Liver (tissue), 3 donors: ENCODE data around the gene ARIH1.

ENCODE experiments used
- FOXA1 ChIP-seq: IDR thresholded peaks from 2 replicates; pipeline ENCODE4 v1.6.1; 2016; ENCODE audit warnings: antibody characterized with exemption
- GABPA ChIP-seq, 2 donors: IDR thresholded peaks in 1 of 2; conservative IDR thresholded peaks in 1 of 2; 2 replicates each; pipeline ENCODE4 v1.6.1; 2016; ENCODE audit warnings: antibody characterized with exemption in 2 of 2, mild to moderate bottlenecking in 1 of 2, moderate library complexity in 1 of 2
- RAD21 ChIP-seq, 2 donors: IDR thresholded peaks; 2 replicates each; pipeline ENCODE4 v1.6.1; 2016; ENCODE audit warnings: antibody characterized with exemption in 2 of 2, mild to moderate bottlenecking in 2 of 2
- RXRA ChIP-seq, 2 donors: IDR thresholded peaks; 2 replicates each; pipeline ENCODE4 v1.6.1; 2017 to 2018; ENCODE audit warnings: antibody characterized with exemption in 2 of 2, mild to moderate bottlenecking in 1 of 2
- SP1 ChIP-seq: IDR thresholded peaks from 2 replicates; pipeline ENCODE4 v1.6.1; 2018; ENCODE audit warnings: antibody characterized with exemption, mild to moderate bottlenecking
- YY1 ChIP-seq: IDR thresholded peaks from 2 replicates; pipeline ENCODE4 v1.6.1; 2016; ENCODE audit warnings: antibody characterized with exemption, mild to moderate bottlenecking
- TF ChIP-seq, protein P1 (sequence below): IDR thresholded peaks from 2 replicates; pipeline ENCODE4 v1.6.1; 2016; ENCODE audit warnings: antibody characterized with exemption
- TF ChIP-seq, protein P2 (sequence below): fragments of 150-350 bp; IDR thresholded peaks from 2 replicates; pipeline ENCODE4 v1.5.1; 2017; ENCODE audit warnings: improper control_type of control experiment, low read depth, low read length; ENCODE audit not compliant: missing input control
- TF ChIP-seq, protein P3 (sequence below): IDR thresholded peaks from 2 replicates; pipeline ENCODE4 v1.6.1; 2016; ENCODE audit warnings: antibody characterized with exemption
- TF ChIP-seq, protein P4 (sequence below): IDR thresholded peaks from 2 replicates; pipeline ENCODE4 v1.6.1; 2016; ENCODE audit warnings: antibody characterized with exemption, mild to moderate bottlenecking
- donor health status: healthy.
- donor health status: healthy.

GRCh38 chr15:72564091-72564490 is 90.0 kb downstream of the ARIH1 start:
- TF ChIP-seq YY1 (no peak), RAD21 (IDR thresholded peaks at IDR 0.05) (no peak), GABPA (IDR thresholded peaks at IDR 0.05 in 1 of 2, conservative IDR thresholded peaks at IDR 0.05 in 1 of 2) (no peak), FOXA1 (no peak), SP1 (no peak), RXRA (IDR thresholded peaks at IDR 0.05) (no peak)
- TF ChIP-seq, protein P1, sequence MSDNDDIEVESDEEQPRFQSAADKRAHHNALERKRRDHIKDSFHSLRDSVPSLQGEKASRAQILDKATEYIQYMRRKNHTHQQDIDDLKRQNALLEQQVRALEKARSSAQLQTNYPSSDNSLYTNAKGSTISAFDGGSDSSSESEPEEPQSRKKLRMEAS, result no peak
- TF ChIP-seq, protein P2, sequence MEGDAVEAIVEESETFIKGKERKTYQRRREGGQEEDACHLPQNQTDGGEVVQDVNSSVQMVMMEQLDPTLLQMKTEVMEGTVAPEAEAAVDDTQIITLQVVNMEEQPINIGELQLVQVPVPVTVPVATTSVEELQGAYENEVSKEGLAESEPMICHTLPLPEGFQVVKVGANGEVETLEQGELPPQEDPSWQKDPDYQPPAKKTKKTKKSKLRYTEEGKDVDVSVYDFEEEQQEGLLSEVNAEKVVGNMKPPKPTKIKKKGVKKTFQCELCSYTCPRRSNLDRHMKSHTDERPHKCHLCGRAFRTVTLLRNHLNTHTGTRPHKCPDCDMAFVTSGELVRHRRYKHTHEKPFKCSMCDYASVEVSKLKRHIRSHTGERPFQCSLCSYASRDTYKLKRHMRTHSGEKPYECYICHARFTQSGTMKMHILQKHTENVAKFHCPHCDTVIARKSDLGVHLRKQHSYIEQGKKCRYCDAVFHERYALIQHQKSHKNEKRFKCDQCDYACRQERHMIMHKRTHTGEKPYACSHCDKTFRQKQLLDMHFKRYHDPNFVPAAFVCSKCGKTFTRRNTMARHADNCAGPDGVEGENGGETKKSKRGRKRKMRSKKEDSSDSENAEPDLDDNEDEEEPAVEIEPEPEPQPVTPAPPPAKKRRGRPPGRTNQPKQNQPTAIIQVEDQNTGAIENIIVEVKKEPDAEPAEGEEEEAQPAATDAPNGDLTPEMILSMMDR, result no peak
- TF ChIP-seq, protein P3, sequence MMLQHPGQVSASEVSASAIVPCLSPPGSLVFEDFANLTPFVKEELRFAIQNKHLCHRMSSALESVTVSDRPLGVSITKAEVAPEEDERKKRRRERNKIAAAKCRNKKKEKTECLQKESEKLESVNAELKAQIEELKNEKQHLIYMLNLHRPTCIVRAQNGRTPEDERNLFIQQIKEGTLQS, result no peak
- TF ChIP-seq, protein P4, sequence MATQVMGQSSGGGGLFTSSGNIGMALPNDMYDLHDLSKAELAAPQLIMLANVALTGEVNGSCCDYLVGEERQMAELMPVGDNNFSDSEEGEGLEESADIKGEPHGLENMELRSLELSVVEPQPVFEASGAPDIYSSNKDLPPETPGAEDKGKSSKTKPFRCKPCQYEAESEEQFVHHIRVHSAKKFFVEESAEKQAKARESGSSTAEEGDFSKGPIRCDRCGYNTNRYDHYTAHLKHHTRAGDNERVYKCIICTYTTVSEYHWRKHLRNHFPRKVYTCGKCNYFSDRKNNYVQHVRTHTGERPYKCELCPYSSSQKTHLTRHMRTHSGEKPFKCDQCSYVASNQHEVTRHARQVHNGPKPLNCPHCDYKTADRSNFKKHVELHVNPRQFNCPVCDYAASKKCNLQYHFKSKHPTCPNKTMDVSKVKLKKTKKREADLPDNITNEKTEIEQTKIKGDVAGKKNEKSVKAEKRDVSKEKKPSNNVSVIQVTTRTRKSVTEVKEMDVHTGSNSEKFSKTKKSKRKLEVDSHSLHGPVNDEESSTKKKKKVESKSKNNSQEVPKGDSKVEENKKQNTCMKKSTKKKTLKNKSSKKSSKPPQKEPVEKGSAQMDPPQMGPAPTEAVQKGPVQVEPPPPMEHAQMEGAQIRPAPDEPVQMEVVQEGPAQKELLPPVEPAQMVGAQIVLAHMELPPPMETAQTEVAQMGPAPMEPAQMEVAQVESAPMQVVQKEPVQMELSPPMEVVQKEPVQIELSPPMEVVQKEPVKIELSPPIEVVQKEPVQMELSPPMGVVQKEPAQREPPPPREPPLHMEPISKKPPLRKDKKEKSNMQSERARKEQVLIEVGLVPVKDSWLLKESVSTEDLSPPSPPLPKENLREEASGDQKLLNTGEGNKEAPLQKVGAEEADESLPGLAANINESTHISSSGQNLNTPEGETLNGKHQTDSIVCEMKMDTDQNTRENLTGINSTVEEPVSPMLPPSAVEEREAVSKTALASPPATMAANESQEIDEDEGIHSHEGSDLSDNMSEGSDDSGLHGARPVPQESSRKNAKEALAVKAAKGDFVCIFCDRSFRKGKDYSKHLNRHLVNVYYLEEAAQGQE, result no peak
